Osteoblast (primary cell): ENCODE measurements around the gene CHRNB1. TPM values are rescaled to one million over a fixed set of nuclear protein-coding genes. Genes with fewer than 3 reads are reported as not detected.

Experiments
- DNase-seq: peaks from one replicate; pipeline ENCODE4 v3.0.0; 2011; ENCODE audit warnings: low spot score, mixed read lengths; ENCODE audit not compliant: insufficient read length; ENCODE audit errors: missing footprints
- H2AFZ ChIP-seq: 2 replicates; pipeline ENCODE4 v1.6.0; 2011; ENCODE audit warnings: mild to moderate bottlenecking, low read length
- H3K27ac ChIP-seq: 2 replicates; pipeline ENCODE4 v1.5.1; 2011; ENCODE audit warnings: mild to moderate bottlenecking, low read depth, low read length, moderate library complexity
- H3K27me3 ChIP-seq: 2 replicates; pipeline ENCODE4 v1.6.0; 2012; ENCODE audit warnings: mild to moderate bottlenecking, control low read depth, inconsistent platforms, low read length, moderate library complexity; ENCODE audit not compliant: insufficient read depth
- H3K36me3 ChIP-seq: 2 replicates; pipeline ENCODE4 v1.5.1; 2011; ENCODE audit warnings: mild to moderate bottlenecking, low read length, control low read depth, moderate library complexity; ENCODE audit not compliant: insufficient read depth
- H3K4me1 ChIP-seq: 2 replicates; pipeline ENCODE4 v1.5.1; 2011; ENCODE audit warnings: mild to moderate bottlenecking, low read length, control low read depth, moderate library complexity; ENCODE audit not compliant: insufficient read depth
- H3K4me2 ChIP-seq: 2 replicates; pipeline ENCODE4 v1.6.0; 2011; ENCODE audit warnings: mild to moderate bottlenecking, low read length; ENCODE audit not compliant: insufficient read depth
- H3K4me3 ChIP-seq: fragments of 200-600 bp; sonication (generic); 3 replicates; pipeline ENCODE4 v1.5.1; 2012; ENCODE audit warnings: mild to moderate bottlenecking, low read length, inconsistent platforms; ENCODE audit not compliant: insufficient read depth
- H3K79me2 ChIP-seq: 2 replicates; pipeline ENCODE4 v1.6.0; 2012; ENCODE audit warnings: mild to moderate bottlenecking, low read length, control low read depth, inconsistent platforms; ENCODE audit not compliant: insufficient read depth
- H3K9me3 ChIP-seq: 2 replicates; pipeline ENCODE4 v1.5.1; 2011; ENCODE audit warnings: low read depth, low read length, control low read depth
- H4K20me1 ChIP-seq: 2 replicates; pipeline ENCODE4 v1.6.0; 2012; ENCODE audit warnings: mild to moderate bottlenecking, low read length, control low read depth; ENCODE audit not compliant: insufficient read depth
- CTCF ChIP-seq: IDR thresholded peaks from 2 replicates; pipeline ENCODE4 v1.5.1; 2011; ENCODE audit warnings: mild to moderate bottlenecking, low read depth, low read length, moderate library complexity; ENCODE audit errors: extremely low read depth
- total RNA-seq: library from RNA; depleted of rRNA; stranded (reverse); fragments of >200 nt; gene quantifications from 2 replicates; pipeline ENCODE4 v1.2.3, GENCODE V29; 2012

CHRNB1 gene
- total RNA-seq, 1 donor, result 5.4 TPM

- Histone ChIP-seq H4K20me1 (no peaks in the 10 kb centered on the region), H3K79me2 (no peaks in the 10 kb centered on the region), H3K27ac (no peak within 1 kb of the TSS), H3K4me3 (no peak within 1 kb of the TSS), H3K36me3 (peaks cover 7% of the 10 kb centered on the region), H3K27me3 (no peaks in the 10 kb centered on the region), H2AFZ (no peak within 1 kb of the TSS), H3K9me3 (no peaks in the 10 kb centered on the region), H3K4me2 (no peak within 1 kb of the TSS), H3K4me1 (no peaks in the 10 kb centered on the region)
- TF ChIP-seq CTCF, result no peak
- no peak for DNase-seq
These were observed 24.8 kb upstream of the CHRNB1 start, which contains the start of gene SPEM1 for GRCh38 chr17:7419819-7420610. Gene SPEM1, plus strand, starts transcription at chr17:7420324. Its CDS starts 61 bp downstream, at chr17:7420385.

- no peaks in the 10 kb centered on the region for H3K36me3 ChIP-seq
- no peak overlapping the region for H3K27ac ChIP-seq
- no peak overlapping the region for H3K4me3 ChIP-seq
- H3K79me2 ChIP-seq, result no peaks in the 10 kb centered on the region
- no peak for TF ChIP-seq CTCF
- H3K4me2 ChIP-seq, result no peak overlapping the region
- H2AFZ ChIP-seq, result no peak overlapping the region
- H3K27me3 ChIP-seq, result no peaks in the 10 kb centered on the region
- H3K9me3 ChIP-seq, result no peaks in the 10 kb centered on the region
- H3K4me1 ChIP-seq, result no peaks in the 10 kb centered on the region
- no peaks in the 10 kb centered on the region for H4K20me1 ChIP-seq
- no peak for DNase-seq
These were observed 23.7 kb upstream of the CHRNB1 start for GRCh38 chr17:7421186-7421585.

- Histone ChIP-seq H3K4me3 (no peak overlapping the region), H3K36me3 (no peaks in the 10 kb centered on the region), H3K4me1 (no peaks in the 10 kb centered on the region), H3K27me3 (no peaks in the 10 kb centered on the region), H3K79me2 (no peaks in the 10 kb centered on the region), H2AFZ (no peak overlapping the region), H3K4me2 (no peak overlapping the region), H3K27ac (no peak overlapping the region), H4K20me1 (no peaks in the 10 kb centered on the region), H3K9me3 (no peaks in the 10 kb centered on the region)
- no peak for DNase-seq
- no peak for TF ChIP-seq CTCF
These were observed 21.2 kb upstream of the CHRNB1 start for GRCh38 chr17:7423679-7424078.

- no peak for DNase-seq
- Histone ChIP-seq H3K36me3 (no peaks in the 10 kb centered on the region), H3K4me3 (no peak within 1 kb of the TSS), H3K4me2 (no peak within 1 kb of the TSS), H3K27me3 (no peaks in the 10 kb centered on the region), H3K9me3 (no peaks in the 10 kb centered on the region), H3K4me1 (no peaks in the 10 kb centered on the region), H4K20me1 (no peaks in the 10 kb centered on the region), H3K79me2 (no peaks in the 10 kb centered on the region), H2AFZ (no peak within 1 kb of the TSS), H3K27ac (no peak within 1 kb of the TSS)
- TF ChIP-seq CTCF, result no peak
These were observed 19.5 kb upstream of the CHRNB1 start, which contains the start of gene SPEM2 for GRCh38 chr17:7425316-7425715. Gene SPEM2, plus strand, starts transcription at chr17:7425616. Its CDS starts 73 bp downstream, at chr17:7425689.
